Measurements from ENCODE around the gene LRCH3.
"Not testable (repeated sequence)": the region's sequence is repeated elsewhere in the genome, so short reads cannot be mapped to it uniquely, and the experiment has no call there.

LRCH3 gene

DNA sequence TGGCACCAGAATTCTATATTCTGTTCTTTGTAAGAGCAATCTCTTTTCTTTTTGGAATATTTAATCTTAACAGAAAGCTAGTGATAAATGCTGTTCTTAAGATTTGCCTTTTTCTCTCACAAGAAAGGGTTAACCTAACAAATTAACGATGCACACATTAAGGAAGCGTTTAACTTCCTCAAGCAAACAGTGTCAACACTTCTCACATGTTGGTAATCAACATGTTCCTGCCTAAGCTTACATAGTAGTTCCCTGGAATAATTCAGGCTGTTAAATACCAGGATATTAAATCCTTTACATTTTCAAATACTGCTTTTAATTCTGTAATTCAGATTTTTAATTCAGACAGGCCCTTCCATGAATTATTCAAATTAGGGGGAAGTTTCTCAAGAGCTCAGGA, 91.5 kb downstream of the LRCH3 start:
- no peak for DNase-seq (ENCODE audit: low read depth in 3 of 3, low spot score in 1 of 3)

DNA sequence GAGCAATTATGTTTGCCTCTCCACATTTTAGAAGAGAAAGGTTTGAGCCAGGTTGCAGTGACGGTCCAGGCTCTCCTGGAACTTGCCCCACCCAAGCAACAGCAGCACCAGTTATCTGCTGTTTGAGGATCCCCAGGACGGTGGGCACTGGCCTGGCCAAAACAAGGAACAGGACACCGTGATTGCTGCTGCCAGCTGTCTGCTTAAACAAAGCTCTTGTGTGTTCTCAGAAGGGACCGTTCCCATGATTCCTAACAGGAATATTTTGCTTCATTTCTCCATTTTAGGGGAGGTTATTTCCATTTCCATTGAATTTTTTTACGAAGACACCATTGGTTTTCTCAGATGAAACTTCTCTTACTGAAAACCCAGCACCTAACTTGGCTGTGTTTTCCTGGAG, 92.5 kb downstream of the LRCH3 start:
- DNase-seq (ENCODE audit: low read depth in 3 of 3, low spot score in 1 of 3): no peak

DNA sequence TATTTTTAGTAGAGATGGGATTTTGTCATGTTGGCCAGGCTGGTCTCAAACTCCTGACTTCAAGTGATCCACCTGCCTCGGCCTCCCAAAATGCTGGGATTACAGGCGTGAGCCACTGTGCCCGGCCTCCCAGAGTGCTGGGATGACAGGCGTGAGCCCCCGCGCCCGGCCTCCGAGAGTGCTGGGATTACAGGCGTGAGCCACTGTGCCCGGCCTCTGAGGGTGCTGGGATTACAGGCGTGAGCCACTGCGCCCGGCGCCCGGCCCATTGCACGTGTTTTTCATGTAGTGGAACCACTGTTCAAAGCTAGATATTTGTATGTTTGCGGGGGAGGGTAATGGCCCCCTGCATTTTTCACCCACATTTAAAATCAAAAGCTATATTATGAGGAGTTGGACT, 93.3 kb downstream of the LRCH3 start:
- not testable (repeated sequence) for DNase-seq (ENCODE audit: low read depth in 3 of 3, low spot score in 1 of 3)

DNA sequence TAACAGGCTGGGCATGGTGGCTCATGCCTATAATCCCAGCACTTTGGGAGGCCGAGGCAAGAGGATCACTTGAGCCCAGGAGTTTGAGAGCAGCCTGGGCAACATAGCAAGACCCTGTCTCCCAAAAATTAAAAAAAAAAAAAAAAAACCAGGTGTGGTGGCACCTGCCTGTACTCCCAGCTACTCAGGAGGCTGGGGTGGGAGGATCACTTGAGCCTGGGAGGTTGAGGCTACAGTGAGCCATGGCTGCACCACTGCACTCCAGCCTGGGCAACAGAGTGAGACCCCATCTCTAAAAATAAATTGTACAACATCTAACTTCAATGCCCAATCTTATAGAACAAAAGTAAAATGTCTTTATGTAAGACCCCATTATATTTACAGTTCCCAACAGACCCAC, 95.0 kb downstream of the LRCH3 start:
- not testable (repeated sequence) for DNase-seq (ENCODE audit: low read depth in 3 of 3, low spot score in 1 of 3)

DNA sequence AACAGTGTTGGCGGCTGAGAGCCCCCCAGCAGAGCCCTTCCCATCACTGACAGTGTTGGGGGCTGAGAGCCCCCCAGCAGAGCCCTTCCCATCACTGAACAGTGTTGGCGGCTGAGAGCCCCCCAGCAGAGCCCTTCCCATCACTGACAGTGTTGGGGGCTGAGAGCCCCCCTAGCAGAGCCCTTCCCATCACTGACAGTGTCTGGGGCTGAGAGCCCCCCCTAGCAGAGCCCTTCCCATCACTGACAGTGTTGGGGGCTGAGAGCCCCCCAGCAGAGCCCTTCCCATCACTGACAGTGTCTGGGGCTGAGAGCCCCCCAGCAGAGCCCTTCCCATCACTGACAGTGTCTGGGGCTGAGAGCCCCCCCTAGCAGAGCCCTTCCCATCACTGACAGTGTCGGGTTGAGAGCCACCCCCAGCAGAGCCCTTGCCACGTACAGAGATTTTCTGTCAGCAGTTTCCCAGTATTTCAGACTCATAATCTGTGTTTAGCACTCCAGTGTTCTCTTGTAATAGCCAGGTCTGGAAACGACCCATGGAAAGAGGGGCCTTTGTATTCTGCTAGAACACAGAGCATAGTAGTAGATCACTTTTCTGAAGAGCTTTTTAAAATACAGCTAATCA, 96.5 kb downstream of the LRCH3 start:
- DNase-seq (ENCODE audit: low read depth in 3 of 3, low spot score in 1 of 3): not testable (repeated sequence)

DNA sequence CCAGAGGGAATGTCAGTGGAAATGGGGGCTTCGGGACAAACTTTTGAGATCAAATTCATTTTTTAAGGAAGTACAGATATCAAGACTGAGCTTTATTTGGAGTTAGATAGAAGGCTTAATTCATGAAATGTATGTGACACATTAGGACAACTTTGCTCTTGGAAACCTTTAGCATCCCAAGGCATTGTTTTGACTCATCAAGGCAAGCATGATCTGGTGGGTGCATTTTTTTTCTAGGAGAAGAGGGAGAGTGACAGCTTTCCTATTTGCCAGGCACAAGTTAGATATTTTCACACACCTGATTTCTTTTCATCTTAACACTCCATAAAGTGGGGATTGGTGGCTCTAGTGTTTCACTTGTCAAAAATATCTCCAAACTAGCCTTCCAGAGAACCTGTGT, 97.5 kb downstream of the LRCH3 start:
- no peak for DNase-seq (ENCODE audit: low read depth in 3 of 3, low spot score in 1 of 3)

DNA sequence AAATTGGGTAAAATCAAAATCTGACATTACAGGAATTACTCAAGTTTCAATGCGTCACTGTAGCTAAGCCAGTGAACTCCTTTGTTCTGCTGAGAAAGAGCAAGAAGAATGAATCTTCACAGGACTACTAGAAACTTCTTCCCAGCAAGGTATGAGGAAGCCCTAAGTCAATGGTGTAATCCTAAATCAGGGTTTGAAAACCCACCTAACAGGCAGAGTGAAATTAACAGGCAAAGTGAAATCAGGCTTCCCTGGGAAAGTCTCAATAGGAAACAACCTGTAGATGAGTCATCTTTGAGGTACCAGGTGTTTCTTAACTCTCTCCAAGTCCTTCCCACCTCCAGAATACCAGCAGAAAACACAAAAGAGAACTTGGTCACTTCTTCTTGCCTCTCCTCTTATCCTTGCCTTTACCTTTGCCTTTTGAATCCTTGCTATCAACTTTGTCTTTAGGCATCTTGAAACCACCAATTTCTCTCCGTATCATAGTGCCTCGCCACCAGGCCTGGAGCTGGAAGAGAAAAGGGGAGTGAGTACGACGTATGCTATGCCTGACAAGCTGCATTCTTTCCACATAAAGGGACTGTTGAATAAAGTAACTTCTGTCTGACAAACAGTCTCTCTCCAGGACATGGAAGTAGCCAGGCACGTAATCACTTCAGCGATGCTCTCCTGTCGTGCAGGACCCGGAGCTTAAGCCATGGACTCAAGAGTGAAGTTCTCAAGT, 98.3 kb downstream of the LRCH3 start:
- DNase-seq (ENCODE audit: low read depth in 3 of 3, low spot score in 1 of 3): no peak

DNA sequence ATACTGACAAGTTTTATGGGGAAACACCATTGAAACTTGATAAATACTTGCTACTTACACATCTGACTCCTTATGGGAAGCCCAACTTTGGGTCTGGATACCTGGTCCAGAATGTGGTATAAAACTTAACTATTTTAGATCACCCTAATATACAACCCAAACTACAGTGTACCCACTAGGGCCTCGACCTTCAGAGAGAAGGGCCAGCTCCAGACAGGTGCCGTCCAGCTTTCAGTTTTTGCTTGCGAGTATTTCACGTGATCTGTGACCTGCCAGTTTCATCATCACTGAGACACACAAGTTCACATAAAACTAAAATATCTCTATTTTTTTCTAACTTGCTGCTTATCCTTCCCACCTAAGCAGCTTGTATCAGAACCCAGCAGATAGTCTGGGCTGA, 99.6 kb downstream of the LRCH3 start:
- no peak for DNase-seq (ENCODE audit: low read depth in 3 of 3, low spot score in 1 of 3)

DNA sequence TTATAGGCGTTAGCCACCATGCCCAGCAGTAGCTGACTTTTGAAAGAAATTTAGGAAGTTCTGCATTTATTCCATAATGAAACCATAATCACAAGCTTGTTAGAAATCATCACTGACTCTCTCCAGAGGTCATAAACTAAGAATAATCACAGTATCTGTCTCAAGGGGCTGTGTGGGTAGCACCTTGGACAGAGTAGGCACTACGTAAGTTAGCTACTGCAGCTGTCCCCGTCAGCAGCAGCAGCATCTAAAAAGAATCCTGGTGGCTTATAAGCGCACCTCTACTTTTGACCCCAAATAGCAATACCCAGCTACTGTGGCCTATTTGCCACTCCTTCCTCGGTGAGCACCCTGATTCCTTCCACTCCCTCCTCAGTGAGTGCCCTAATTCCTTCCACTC, 101.1 kb downstream of the LRCH3 start:
- no peak for DNase-seq (ENCODE audit: low read depth in 3 of 3, low spot score in 1 of 3)

DNA sequence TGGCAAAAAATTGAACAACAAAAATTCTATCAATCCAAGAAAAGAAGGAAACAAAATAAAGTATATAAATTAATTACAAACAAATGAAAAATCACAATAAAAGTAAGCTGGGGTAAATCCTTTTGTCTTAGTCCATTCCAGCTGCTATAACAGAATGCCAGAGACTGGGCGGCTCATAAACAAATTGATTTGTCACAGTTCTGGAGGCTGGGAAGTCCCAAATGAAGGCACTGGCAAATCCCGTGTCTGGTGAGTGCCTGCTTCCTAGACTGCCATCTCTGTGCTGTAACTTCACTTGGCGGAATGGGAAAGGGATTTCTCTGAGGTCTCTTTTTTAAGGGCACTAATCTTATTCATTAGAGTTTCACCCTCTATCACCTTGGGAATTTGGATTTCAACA, 105.4 kb downstream of the LRCH3 start:
- no peak for DNase-seq (ENCODE audit: low read depth in 3 of 3, low spot score in 1 of 3)

DNA sequence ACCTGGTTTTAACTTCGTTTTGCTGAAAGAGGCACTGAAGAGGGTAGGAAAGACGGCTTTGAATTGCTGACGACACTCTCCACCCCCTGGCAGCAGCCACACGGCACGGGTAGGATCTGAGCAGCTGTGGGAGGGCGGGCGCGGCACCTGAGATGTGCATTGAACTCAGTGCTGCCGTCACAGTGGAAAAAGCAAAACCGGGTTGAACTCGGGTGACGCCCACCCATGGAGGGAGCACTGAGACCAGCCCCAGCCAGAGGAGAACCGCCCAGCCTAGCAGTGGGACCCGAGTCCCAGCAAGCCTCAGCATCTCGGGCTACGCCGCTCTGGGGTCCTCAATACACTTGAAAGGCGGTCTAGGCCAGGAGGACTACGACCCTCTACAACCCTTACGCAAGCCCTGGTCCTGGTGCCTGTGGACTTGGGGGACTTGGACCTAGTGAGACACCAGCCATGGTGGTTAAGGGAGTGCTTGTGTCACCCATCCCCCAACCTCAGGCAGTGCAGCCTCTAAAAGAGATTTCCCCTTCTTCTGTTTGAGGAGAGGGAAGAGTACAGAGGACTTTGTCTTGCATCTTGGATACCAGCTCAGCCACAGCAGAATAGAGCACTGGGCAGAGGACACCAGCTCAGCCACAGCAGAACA, 108.9 kb downstream of the LRCH3 start:
- DNase-seq (ENCODE audit: low read depth in 3 of 3, low spot score in 1 of 3): no peak

DNA sequence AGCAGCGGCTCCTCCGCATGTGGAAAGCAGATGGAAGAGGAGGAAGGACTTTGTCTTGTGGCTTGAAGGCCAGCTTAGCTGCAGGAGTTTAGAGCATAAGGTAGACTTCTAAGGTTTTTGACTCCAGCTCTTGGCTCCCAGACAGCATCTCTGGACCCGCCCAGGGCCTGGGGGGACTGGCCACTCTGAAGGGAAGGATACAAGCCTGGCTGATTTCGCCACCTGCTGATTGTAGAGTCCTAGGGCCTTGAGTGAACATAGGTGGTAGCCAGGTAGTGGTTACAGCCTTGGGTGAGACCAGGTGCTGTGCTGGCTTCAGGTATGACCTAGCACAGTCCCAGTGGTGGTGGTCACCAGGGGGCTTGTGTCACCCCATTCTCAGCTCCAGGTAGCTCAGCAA, 110.6 kb downstream of the LRCH3 start:
- no peak for DNase-seq (ENCODE audit: low read depth in 3 of 3, low spot score in 1 of 3)

DNA sequence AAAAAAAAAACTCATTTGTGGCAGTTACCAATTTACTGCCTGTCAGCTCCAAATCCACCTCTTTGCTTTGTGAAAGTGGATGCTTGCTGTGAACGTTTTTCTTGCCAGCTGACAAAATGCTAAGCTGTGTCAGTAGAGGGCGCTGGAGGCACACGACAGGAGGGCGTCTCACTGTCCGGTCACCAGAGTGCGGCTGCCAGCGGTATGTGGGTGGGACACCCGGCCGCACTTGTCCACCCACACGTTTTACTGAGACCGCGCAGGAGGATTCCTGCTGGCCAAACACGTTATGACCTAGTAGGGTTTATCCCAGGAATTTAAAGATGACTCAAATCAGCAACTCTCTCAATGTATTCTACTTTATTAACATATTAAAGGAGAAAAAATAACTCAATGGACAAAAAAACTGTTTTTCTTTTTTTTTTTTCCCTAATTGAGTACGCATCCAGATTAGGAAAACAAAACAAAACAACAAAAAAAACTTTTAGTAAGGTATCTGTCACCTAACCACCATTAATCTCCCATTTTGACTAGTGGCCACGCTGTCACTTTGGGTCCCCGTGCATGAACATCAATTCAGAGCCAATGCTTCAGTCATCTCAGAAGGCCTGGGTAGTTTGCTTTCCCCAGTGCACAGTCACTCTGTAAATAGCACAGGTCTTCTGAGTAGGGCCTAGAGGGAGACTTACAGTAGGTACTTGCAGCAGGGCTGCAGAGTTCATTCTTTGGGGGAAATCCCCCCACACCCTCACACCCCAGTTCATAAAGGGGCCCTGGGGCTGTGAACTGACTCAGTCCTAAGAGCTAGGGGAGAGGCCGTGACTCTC, 115.2 kb downstream of the LRCH3 start:
- peak; percentile 27 to 57 (median 40) for DNase-seq (ENCODE audit: low read depth in 3 of 3, low spot score in 1 of 3)

DNA sequence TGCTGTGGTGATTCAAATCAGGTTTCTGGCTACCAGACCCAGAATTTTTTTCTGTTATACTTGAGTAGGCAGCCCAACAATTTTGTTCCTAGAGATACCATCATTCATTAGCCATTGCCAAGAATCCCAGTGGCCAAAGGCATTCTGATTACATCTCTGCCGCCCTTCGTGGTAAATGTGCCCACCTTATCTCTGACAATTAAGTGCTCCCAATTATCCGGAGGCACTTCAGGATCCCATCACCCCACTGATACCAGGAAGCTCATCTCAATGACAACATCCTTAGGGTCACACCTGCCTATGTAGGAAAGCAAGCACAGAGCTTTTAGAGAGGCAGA, 115.8 kb downstream of the LRCH3 start:
- DNase-seq (ENCODE audit: low read depth in 3 of 3, low spot score in 1 of 3): no peak

DNA sequence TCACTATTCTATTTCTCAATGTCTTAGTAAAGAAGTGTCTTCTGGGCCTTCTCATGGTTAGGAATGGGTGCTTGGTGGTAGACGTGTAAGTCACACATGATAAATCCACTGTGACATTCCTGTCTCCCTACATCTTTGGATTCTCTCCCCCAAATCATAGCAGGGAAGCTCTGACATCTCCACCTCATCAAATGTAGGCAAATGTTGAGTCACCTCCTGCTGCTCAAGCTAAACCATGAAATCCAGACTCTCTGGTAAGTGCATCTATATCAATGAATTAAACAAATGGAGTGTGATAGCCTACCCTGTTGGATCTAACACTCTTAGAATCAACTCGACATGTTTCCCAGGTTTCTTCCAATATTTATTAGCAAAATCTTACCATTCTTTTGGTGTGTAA, 116.1 kb downstream of the LRCH3 start:
- DNase-seq (ENCODE audit: low read depth in 3 of 3, low spot score in 1 of 3): no peak

DNA sequence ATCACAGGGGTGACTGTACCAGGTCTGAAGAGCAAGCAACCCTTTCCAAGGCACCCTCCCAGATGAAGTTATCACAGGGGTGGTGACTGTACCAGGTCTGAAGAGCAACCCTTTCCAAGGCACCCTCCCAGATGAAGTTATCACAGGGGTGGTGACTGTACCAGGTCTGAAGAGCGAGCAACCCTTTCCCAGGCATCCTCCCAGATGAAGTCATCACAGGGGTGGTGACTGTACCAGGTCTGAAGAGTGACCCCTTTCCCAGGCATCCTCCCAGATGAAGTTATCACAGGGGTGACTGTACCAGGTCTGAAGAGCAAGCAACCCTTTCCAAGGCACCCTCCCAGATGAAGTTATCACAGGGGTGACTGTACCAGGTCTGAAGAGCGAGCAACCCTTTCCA, 117.5 kb downstream of the LRCH3 start:
- DNase-seq (ENCODE audit: low read depth in 3 of 3, low spot score in 1 of 3): not testable (repeated sequence)

DNA sequence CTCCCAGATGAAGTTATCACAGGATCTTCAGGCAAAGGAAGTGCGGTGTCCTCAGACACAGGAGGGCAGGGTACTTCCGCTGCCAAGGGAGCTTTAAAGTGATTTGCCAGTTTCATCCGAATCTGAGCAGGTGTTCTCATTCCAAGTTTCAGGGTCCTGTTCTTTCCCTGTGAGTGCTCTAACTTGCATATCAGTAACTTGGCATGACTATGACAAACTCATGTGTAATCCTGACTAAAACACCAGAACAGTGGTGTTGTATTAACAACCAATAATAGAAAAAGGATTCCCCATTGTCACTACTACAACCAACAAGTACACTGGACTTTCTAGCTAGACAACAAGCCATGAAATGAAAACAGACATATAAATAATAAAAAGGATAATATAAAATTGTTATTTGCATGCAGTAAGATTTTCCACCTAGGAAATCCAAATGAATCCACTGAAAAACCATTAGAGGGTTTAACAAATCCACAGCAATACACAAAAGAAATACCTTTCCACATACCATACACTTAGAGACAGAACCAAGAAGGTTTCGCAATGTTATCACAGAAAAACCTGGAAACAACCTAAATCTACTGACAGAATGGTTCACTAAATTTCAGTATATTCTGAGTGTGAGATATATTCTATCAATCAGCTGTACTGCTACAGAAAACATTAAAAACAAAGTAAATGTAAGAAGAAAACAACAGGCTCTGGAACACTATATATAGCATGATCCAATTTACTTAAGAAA, 118.1 kb downstream of the LRCH3 start:
- DNase-seq (ENCODE audit: low read depth in 3 of 3, low spot score in 1 of 3): no peak

DNA sequence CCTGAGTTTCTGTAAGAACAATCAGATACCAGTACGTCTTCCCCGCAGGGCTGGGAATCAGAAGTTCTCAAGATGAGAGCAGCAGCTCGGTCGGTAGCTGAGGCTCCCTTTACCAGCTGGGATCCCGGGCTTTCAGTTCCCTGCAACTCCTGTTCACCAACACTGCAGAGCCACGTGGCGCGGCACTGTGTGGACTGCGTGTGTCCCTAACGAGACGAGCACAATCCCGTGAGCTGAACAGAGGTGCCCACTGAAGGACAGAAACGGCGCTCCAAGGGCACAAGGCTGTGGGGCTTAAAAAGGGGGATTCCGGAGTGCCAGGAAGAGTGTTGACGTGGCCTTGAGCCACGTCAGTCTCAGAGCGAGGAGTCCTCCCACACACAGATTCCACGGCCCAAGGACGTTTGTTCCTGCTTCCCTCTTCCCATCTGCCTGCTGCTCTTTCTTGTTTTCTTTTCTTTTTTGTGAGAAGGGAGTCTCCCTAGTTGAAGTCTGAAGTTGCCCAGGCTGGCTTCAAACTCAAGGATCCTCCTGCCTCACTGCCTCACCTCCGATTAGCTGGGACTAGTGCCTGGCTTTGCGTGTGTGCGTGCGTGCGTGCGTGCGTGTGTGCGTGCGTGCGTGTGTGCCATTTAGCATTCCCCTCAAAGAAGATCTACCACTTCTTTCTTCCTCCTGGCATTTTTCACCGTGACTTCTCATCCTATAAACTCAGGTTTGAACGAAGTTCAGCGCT, 121.9 kb downstream of the LRCH3 start:
- no peak for DNase-seq (ENCODE audit: low read depth in 3 of 3, low spot score in 1 of 3)

DNA sequence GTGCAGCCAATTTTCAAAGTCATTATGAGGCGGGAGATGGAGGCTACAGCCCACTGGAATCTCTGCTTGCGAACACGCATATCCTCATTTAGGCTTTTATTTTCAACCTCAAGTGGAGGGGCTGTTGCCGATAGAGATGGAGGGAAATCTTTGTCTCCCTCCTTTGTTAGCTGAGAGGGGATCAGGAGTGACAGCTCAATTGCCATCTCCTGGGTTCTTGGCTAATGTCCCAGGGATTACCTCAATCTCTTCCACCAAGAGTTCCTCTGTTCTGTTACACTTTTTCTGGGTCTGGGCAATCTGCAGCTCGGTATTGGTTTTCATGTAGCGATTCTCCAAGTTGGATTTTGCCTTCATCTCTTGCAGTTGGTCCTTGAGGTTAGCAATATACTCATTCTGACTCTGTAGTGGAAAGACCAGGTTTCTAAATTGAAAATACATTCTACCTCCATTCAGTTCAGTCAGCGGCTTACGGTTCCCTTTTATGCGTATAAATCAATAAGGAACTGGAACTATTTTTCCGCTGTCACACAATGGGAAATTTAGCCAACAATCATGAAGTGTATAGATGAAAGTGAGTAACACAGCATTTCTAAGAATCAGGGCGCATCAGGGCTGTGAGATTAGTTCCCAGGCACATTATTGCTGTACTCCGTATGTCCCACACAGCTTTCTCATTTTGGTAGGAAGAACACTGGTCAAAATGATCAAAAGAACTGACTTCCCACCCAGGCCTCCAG, 122.8 kb downstream of the LRCH3 start:
- no peak for DNase-seq (ENCODE audit: low read depth in 3 of 3, low spot score in 1 of 3)
